ENCODE results near the gene PPP1R13B. TPM values are rescaled to one million over a fixed set of nuclear protein-coding genes. Genes with fewer than 3 reads are reported as not detected.

The PPP1R13B gene
- polyA plus RNA-seq, 1 donor (not counting 4 experiments of a cell fraction or from before 2014, with no cell fraction given), result 7.7 TPM

- Histone ChIP-seq H3K27me3 (ENCODE audit: control insufficient read depth, extremely low read depth, insufficient read depth, low read length) (no peaks in the 10 kb centered on the region), H3K79me2 (ENCODE audit: control insufficient read depth, insufficient read depth, low read length) (no peaks in the 10 kb centered on the region), H3K36me3 (ENCODE audit: control insufficient read depth in 2 of 2, extremely low read depth in 1 of 2, insufficient read depth in 2 of 2, low read length in 2 of 2) (peaks cover 15 to 26% of the 10 kb centered on the region in 2 experiments), H3K4me1 (ENCODE audit: control insufficient read depth, extremely low read depth, insufficient read depth, low read length) (no peaks in the 10 kb centered on the region), H3K4me2 (ENCODE audit: control insufficient read depth, extremely low read depth, insufficient read depth, low read depth, low read length) (no peak overlapping the region), H2AFZ (ENCODE audit: control insufficient read depth, low read length) (no peak overlapping the region), H3K27ac (ENCODE audit: control insufficient read depth, insufficient read depth, low read length) (no peak overlapping the region), H3K4me3 (ENCODE audit: control insufficient read depth in 2 of 3, extremely low read depth in 1 of 3, insufficient read depth in 2 of 3, low read depth in 1 of 3, low read length in 3 of 3) (no peak overlapping the region), H3K9me1 (ENCODE audit: control insufficient read depth, extremely low read depth, insufficient read depth, low read length) (no peaks in the 10 kb centered on the region), H4K20me1 (ENCODE audit: control insufficient read depth, extremely low read depth, insufficient read depth, low read length) (no peaks in the 10 kb centered on the region), H3K9me3 (ENCODE audit: control insufficient read depth, low read depth, low read length) (no peaks in the 10 kb centered on the region), H3K9ac (ENCODE audit: control insufficient read depth, extremely low read depth, insufficient read depth, low read length) (no peak overlapping the region)
- dilution Hi-C loops (cut with MboI; ENCODE audit: extremely low pct_ligation_motif_present, low sequenced_read_pairs), result no loop called here
- no peak for DNase-seq (ENCODE audit: low read depth, low spot score)
- no peak for FAIRE-seq
- TF ChIP-seq CTCF (optimal IDR thresholded peaks at IDR 0.05 in 1 of 3, IDR thresholded peaks at IDR 0.05 in 1 of 3, conservative IDR thresholded peaks at IDR 0.05 in 1 of 3; ENCODE audit: extremely low read depth in 1 of 3, insufficient read depth in 2 of 3, low read length in 3 of 3) (no peak), EZH2 (IDR thresholded peaks at IDR 0.05; ENCODE audit: low read length) (no peak)
These were observed 97.9 kb downstream of the PPP1R13B start for GRCh38 chr14:103749452-103749851.

GRCh38 chr14:103748534-103748857, 98.9 kb downstream of the PPP1R13B start:
- Histone ChIP-seq H4K20me1 (ENCODE audit: control insufficient read depth, extremely low read depth, insufficient read depth, low read length) (no peaks in the 10 kb centered on the region), H3K27me3 (ENCODE audit: control insufficient read depth, extremely low read depth, insufficient read depth, low read length) (no peaks in the 10 kb centered on the region), H2AFZ (ENCODE audit: control insufficient read depth, low read length) (no peak overlapping the region), H3K9ac (ENCODE audit: control insufficient read depth, extremely low read depth, insufficient read depth, low read length) (no peak overlapping the region), H3K4me3 (ENCODE audit: control insufficient read depth in 2 of 3, extremely low read depth in 1 of 3, insufficient read depth in 2 of 3, low read depth in 1 of 3, low read length in 3 of 3) (no peak overlapping the region), H3K4me2 (ENCODE audit: control insufficient read depth, extremely low read depth, insufficient read depth, low read depth, low read length) (no peak overlapping the region), H3K36me3 (ENCODE audit: control insufficient read depth in 2 of 2, extremely low read depth in 1 of 2, insufficient read depth in 2 of 2, low read length in 2 of 2) (peaks cover 15 to 26% of the 10 kb centered on the region in 2 experiments), H3K4me1 (ENCODE audit: control insufficient read depth, extremely low read depth, insufficient read depth, low read length) (no peaks in the 10 kb centered on the region), H3K9me1 (ENCODE audit: control insufficient read depth, extremely low read depth, insufficient read depth, low read length) (no peaks in the 10 kb centered on the region), H3K9me3 (ENCODE audit: control insufficient read depth, low read depth, low read length) (no peaks in the 10 kb centered on the region), H3K27ac (ENCODE audit: control insufficient read depth, insufficient read depth, low read length) (no peak overlapping the region), H3K79me2 (ENCODE audit: control insufficient read depth, insufficient read depth, low read length) (no peaks in the 10 kb centered on the region)
- FAIRE-seq (no peak), DNase-seq (ENCODE audit: low read depth, low spot score) (no peak)
- TF ChIP-seq CTCF (optimal IDR thresholded peaks at IDR 0.05 in 1 of 3, IDR thresholded peaks at IDR 0.05 in 1 of 3, conservative IDR thresholded peaks at IDR 0.05 in 1 of 3; ENCODE audit: extremely low read depth in 1 of 3, insufficient read depth in 2 of 3, low read length in 3 of 3), result no peak
- no peak for TF ChIP-seq EZH2 (IDR thresholded peaks at IDR 0.05; ENCODE audit: low read length)
- dilution Hi-C loops (cut with MboI; ENCODE audit: extremely low pct_ligation_motif_present, low sequenced_read_pairs), result no loop called here
